HG03457 (cell line): ENCODE measurements around the gene AIPL1.
"Not testable (repeated sequence)": the region's sequence is repeated elsewhere in the genome, so short reads cannot be mapped to it uniquely, and the experiment has no call there.

Source experiments
- ATAC-seq: cut with Tn5 transposase; IDR thresholded peaks from one replicate; pipeline ENCODE4 v1.9.1; 2021; ENCODE audit warnings: moderate number of reproducible peaks; ENCODE audit not compliant: unreplicated experiment

Gene AIPL1, protein sequence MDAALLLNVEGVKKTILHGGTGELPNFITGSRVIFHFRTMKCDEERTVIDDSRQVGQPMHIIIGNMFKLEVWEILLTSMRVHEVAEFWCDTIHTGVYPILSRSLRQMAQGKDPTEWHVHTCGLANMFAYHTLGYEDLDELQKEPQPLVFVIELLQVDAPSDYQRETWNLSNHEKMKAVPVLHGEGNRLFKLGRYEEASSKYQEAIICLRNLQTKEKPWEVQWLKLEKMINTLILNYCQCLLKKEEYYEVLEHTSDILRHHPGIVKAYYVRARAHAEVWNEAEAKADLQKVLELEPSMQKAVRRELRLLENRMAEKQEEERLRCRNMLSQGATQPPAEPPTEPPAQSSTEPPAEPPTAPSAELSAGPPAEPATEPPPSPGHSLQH

DNA sequence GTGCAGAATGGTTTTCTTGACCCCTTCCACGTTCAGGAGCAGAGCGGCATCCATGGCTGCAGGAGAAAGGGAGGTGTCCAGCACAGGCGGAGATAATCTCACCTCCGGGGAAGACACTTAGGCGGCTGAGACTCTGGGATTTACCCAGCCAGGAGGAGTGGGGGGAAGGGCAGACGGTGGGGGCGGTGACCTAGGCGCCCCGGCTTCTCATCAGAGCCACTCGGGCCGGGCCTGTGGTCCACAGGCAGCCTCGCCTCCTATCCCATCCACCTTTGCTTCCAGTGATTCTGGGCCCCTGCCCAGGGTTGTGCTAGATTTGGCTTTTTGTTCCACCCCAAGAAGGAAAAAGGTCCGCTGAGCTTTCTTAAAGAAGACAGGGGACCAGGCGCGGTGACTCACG lies at the start of gene AIPL1:
Gene AIPL1, minus strand, starts transcription at position 71 of the 400 bp plus-strand sequence. Its CDS starts 17 bp downstream, at position 54.
- no peak for ATAC-seq

DNA sequence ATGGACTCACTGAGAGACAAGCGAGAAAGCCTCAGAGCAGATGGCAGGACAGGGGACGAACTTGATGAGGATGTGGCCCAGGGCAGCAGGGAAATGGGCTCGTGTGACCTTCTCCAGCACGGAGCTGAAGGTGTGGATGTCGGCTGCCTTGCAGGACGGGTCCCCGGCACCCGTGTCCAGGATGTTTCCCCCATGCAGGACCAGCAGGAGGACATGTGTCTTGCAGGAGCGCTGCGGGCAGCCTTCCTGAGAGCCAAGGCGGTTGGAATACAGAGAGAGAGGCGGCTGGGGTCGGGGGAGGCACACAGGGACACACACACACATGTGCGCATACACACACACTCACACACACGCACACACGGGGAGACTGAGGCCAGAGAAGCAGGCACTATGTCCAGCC lies 48.6 kb upstream of the AIPL1 start:
- no peak for ATAC-seq

DNA sequence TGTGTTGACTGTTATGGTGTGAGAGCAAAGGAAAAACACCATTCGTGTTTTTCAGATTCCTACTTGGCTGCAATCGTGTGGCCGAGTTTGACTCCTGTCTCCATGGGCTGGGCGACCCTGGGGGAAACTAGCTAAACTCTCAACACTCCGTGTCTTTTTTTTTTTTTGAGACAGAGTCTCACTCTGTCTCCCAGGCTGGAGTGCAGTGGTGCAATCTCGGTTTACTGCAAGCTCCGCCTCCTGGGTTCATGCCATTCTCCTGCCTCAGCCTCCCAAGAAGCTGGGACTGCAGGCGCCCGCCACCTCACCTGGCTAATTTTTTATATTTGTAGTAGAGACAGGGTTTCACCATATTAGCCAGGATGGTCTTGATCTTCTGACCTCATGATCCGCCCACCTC lies 47.9 kb upstream of the AIPL1 start:
- ATAC-seq = not testable (repeated sequence)

DNA sequence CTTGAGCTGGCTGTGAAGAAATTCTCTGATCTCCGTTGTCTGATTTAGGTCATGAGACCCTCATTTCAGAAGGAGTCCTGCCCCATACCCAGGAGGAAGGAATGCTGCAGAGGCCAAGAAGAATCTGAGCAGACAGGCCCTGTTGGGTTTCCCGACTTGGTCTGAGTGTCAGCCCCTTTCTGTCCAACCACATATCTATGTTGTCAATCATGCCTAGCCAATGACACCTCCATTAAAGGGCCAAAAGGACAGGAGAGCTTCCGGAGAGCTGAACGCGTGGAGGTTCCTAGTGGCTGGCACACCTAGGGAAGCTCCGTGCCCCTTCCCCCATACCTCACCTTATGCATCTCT lies 47.2 kb upstream of the AIPL1 start:
- ATAC-seq = no peak

DNA sequence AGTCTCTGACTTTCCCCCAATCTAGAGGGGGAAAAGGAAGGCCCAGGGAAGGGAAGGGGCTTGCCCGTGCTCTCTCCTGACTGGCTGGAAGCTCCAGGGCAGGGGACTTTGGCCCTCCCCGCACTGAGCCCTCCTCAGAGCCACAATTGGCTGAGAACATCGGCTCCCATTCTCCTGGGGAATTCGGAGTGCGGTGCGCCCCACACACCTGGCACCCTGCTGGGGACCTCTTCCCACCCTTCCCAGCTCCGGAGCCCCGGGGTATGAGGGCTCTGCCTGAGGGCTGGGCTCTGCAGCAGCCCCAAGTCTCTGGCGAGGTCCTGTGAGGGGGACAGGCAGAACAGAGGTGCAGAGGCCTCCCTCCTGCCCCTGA lies 45.4 kb upstream of the AIPL1 start:
- ATAC-seq = no peak

DNA sequence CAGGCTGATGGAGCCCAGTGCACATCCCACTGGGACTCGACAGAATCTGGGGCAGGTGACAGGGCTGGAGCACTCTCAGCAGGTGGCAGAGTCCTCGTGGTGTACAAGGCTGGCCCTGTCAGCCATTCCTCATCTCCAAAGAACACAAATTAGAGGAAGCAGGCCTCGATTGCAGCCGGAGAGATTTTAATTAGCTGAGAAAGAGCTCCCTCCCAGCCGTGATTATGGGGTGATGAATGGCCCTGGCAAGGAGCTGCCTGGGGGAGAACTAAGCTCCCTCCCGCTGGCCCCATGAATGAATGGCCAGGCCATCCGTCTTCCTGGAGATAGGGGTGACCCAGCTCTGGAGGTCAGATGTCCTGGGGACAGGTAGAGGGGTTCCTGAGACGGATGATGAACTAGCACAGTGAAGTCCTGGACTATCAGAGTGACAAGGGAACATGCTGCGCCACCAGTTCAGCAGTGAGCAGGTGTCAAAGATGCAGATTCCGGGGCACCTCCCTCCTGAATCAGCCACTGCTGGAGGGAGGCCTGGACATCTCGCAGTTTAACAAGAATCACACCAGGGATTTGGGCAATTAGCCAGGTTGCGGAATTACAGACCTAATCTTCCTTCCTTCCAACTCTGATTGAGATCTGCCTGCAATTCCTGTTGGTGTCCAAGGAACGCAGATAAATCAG lies 44.8 kb upstream of the AIPL1 start:
- no peak for ATAC-seq

DNA sequence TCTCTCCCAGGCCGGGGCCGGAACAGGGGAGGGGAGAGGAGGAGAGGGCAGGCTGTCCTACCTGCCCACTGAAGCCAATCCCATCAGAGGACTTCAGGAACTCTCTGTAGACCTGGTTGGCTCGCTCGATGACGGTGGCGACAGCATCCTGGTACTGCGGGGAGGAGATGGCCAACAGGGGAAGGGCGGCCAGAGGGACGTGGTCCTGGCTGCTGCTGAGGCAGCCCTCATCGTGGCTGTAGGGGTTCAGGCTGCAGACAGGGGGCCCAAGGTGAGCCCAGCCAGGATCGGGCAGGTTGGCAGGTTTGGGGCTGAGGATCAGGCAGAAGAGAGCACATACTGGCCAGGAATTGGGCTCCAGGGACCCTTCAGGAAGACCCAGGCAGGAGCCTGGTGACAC lies 43.6 kb upstream of the AIPL1 start:
- ATAC-seq = no peak

DNA sequence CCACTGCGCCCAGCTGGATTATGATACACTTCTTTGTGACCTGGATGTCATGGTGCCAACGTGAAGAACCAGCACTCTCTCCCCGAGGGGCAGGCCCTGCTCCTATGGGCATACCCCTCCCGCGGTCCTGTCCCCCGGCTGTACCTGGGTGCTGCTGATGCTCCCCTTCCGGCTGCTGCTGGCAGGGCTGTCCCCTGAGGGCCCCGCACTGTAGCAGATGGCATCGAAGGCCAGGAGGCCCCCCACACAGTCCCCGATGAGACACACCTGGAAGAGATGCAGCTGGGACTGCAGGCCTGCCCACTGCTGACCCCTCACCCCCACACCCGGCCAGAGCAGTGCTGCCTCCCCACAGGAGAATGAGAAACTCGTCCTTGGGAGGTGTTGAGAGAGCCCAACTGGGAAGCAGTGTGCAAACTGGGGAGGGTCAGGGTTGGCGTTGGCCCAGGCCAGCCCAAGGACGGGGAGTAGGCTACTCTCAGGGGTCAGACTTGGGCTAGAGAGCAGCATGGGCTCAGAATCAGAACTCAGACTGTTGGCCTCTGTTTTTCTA lies 43.0 kb upstream of the AIPL1 start:
- no peak for ATAC-seq

DNA sequence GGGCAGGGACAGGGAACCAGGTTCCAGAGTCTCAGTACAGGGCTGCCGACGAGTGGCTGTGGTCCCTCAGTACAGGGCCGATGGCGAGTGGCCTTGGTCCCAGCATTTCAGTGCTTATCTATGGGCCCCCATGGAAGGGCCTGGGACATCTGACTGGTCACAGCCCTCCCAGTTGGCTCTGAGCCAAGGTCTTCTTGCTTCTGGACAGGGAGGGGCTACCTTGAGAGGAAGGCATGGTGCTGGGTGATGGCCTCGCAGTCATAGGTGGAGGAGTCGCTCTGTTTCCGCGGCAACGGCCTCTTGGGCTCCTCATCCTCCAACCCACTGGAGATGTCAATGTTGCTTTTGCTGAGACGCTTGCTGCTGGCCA lies 41.9 kb upstream of the AIPL1 start:
- no peak for ATAC-seq

DNA sequence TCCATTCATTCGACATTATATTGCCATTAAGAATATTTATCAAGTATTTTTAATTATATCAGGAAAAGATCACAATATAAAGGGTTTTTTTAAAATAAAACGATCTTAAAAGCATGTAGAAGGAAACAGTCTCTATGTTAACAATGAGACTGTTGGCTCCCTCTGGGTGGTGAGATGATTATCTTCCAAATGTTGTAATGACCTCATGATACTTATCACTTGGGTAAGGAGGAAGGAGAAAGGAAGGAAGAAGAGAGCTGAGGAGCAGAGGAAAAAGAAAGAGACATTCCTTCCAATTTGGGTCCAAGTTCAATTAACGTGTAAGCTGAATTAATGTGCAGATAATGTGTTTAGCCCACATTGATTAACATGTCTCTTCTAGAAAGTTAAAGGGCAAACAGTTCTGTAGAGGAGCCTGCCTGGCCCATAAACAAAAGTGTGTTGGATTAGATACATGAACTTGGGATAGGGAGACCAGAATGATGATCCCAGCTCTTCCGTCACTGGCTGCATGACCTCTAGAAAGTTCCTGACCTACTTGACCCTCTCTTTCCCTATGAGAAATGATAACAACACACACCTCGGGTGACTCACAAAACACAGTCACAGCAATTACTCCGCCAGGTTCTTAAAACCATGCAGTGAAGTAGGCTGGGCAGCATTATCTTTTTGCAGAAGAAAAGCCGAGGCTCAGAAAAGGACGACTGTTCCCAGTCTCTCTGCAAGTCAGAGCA lies 41.3 kb upstream of the AIPL1 start:
- ATAC-seq = no peak

DNA sequence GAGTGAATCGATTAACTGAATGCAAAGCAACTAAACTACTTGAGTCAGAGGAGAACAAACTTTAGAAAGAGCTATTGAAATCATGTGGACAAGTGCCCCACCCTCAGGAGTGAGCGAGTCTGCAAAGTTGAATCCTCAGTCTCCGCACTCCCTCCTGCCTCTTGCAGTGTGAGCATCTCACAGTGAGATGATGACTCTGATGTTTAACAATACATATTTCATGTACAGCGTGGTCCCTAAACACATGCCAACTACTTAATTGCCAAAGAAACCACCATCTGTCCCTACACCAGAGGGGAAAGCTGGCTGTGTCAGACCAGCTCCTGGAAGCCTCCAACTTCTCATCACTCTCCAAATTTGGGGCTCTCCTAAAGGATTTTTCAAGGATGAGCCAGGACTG lies 40.5 kb upstream of the AIPL1 start:
- ATAC-seq = no peak

DNA sequence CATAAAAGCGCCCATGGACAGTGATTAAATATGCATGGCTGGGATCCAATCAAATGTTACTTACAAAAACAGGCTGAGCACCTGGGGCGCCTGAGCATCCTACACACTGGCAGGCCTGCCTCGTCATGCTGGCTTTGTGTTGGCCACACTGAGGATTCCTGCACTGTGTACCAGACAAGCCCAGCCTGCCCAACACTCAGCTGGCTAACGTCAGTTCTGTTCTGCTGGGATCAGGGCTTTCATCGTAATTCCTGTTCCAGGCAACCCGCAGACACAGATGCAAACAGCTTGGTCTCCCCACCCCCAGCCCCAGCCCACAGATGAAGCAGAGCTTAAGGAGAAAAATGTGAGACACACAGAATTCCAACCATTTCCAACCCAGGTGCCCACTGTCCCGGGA lies 40.0 kb upstream of the AIPL1 start:
- ATAC-seq = no peak

DNA sequence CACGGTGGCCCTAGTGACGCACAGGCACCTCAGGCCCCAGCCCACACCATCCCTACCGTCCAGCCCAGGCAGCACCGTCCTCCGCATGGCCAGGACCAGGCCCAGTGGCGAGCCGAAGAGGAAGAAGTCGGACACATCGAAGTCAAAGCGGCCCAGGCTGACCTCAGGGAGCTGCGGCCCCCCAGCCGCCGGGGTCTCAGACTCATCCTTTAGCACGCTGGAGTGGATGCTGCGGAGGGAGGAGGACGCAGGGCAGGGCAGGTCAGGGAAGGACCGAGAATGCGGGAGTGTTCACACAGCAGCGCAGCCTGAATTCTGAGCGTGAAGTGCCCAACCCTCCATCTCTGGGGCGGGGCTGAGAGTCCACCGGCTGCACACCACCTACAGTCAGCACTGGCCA lies 39.5 kb upstream of the AIPL1 start:
- no peak for ATAC-seq

DNA sequence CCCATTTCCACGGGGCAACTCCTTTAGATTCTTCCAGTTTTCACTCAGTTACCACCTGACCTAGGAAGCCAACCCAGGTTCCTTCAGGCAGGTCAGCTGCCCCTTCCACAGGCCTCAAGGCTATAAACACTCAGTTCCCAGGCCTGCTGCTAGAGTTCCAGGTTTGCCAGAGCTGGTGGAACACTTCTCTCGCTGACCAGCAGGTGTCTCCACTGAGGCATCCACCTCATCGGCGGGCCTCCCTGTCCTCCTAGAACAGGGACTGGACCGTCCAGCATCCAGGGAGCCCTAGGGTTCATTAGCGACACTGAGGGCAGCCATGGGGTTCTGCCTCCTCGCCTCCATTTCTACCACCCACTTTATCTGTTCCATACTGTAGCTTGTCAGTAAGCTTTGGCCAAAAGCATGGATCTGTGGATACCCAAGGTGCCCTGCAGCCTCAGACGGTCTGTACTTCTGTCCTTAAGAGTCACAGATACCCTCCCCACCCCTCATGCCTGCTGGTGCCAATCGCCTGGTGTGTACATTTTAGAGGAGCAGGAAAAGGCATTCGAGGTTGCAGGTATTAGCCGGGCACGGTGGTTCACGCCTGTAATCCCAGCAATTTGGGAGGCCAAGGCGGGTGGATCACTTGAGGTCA lies 38.3 kb upstream of the AIPL1 start:
- no peak for ATAC-seq

DNA sequence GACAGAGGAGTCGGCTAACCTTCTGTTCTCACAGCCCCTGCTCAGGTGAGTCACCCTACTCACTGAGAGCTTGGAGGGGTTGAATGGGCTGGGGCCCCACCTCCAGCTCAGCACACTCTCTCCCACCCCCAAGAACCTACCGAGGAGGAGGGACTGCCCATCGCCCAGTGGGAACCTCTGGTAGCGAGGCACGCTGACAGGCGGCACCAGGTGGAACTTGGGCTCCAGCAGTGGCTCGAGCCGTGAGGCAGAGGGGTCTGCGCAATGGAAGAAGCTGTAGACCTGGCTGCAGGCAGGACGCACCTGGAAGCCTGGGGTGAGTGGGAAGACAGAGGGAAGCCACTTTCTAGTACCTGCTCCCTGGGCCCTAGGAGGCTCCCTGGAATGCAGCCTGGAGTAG lies 37.6 kb upstream of the AIPL1 start:
- ATAC-seq = no peak

DNA sequence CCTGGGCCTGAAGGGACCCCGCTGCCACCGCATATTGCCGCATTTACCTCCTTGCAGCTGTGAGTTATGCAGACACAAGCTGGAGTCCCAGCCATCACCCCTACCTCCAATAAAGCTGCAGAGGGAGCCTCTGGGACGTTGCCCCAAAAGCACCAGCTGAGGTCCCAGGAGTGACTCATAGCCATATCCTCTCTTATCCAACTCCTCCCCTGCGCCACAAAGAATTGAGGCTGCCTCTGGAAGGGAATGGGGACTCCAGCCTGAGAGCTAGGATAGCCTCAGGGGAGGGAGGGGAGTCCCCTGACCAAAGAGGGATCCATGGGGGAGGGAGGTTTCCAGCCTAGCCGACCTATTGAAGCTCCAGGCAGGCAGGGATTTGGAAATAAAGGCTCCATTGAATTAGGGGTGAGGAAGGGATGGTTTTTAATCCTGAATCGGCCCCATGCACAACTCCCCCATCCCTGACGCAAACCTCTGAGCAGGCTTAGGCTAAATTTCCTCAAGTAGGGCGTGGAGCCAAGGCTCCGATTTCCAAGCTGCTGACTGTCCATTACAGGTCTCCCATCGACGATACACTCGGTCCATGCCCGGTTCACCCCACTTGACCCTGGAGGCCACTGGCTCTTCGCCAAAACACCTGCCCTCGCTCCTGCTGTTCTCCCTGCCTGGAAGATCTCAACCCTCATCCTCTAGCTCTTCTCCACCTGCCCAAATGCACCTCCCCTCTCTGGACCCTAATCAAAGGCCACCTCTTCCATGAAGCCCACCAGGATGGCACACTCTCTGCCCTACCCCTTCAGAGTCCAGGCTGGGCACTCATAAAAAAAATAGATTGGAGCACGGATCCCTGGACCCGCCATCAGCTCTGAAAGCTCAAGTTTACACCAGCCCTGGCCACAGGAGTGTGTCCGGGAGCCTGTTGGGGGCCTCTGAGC lies 36.9 kb upstream of the AIPL1 start:
- no peak for ATAC-seq

DNA sequence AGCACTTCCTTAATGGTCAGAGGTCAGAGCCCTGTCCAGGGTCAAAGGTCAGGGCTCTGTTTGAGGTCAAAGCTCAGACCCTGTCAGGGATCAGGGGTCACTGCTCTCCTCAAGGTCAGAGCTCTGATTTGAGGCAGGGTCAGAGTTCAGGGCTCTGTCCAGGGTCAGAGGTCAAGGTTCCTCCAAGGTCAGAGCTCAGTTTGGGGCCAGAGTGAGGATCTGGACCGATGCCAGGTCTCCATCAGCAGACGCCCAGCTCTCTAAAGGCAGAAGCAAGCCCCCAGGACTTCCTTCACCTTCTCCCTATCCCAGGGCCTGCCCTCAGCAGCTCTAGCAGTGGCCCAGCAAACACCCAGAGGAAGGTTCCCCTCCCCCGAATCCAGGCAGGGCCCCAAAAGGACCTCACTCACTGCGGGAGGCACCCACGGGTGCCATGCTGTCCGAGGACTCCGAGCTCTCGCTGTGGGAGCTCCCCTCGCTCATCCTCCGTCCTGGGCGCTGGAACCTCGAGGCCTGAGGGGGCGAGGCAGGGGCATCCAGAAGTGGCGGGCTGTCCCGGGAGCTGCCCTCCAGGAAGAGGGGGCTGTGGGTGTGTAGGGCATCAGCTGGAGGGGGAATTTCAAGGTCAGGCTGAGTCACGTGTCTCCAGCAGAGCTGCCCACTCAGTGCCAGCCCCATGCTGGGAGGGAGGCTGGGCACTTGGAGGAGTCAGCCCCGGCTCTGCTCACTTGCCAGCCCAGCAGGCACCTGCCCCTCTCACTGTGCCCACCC lies 36.0 kb upstream of the AIPL1 start:
- no peak for ATAC-seq

DNA sequence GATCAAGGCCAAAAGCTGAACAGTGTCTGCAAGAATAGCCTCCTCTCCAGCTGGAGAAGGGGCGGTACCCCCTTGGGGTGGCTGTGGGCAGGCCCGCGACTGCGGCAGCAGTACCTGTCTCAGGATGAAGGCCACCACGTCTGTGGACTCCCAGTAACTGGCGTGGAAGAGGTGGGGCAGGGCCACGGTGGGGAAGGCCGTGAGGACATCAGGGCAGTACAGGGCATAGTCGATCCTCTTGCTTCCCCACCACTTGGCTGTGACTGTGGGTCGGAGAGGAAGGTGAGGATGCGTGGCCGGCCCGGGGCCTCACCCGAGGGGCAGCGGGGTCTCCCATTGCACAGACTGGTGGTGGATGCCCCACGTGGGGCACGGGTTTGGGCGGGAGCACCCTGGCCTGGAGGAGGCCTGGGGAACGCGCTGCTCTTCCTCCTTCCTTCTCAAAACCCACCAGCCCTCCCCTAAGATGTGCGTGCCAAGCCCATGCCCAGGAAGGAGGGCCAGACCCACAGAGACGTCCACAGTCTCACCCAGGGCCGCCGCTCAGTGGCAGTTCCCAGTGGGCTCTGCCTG lies 35.3 kb upstream of the AIPL1 start:
- ATAC-seq = no peak
